GM20431 (cell line): ENCODE measurements around the gene SNAI3.

Experiments
- in situ Hi-C: fragments of 300-500 bp; cut with MseI, MboI; formaldehyde crosslinking; loops from one replicate; pipeline ENCODE4 v1.15.0; 2020; ENCODE audit warnings: low sequenced_read_pairs; ENCODE audit not compliant: unreplicated experiment

The SNAI3 gene

DNA sequence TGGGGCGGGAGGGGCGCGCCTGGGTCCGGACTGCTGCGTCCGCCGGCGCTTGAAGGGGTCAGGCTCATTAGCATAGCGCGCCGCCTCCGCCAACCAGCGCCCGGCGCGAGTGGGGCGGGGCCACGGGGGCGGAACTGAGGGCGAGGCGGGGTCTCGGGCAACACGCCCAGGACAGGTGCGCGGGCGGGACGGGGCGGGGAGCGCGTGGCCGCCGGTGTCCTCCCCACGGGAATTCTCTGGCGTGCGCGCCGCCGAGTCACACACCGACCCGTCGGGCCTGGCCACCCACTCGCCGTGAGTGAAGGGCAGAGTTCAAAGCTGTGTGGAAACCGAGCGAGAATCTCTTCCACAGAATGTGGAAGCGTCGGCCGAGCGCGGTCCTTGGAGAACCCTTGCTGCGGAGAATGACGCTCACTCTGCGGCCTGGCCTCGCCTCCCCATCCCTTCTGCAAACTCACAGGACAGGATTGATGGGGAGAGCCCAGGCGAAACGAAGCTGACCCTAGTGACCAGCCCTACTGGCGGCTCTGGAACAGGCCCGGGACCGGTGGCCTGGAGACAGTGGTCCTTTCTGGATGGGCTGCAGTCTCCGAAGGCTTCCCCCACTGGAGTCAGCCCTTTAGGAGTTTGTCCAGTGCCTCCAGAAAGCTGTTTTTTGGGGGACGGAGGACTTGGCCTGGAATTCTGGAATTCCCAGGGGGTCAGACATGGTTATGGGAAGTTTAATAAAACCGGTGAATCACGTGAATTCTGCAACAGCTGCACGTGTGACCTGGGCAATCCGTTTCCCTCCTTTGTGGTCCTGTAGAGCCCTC, at the start of gene SNAI3:
Gene SNAI3 (minus strand): TSS at position 69 of the 815 bp plus-strand sequence. CDS start 101 bp downstream, outside the sequence.
- in situ Hi-C loops = no loop called here

DNA sequence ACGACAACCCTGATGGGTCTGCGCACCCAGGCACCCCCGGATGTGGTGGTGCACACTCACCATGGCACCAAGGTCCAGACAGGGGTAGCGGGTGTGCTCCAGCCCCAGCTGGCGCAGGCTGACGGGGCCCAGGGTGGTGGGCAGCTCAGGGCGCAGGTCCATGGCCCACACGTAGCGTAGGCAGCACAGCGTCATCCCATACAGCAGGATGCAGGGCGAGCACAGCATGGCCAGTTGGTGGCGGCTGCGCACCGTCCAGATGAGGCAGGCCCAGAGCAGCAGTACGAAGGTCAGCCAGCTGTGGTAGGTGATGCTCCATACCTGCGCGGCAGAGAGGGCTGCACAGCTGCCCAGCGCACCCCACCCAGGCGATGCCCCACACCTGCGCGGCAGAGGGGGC, 49.8 kb upstream of the SNAI3 start:
- in situ Hi-C loops = no loop called here

DNA sequence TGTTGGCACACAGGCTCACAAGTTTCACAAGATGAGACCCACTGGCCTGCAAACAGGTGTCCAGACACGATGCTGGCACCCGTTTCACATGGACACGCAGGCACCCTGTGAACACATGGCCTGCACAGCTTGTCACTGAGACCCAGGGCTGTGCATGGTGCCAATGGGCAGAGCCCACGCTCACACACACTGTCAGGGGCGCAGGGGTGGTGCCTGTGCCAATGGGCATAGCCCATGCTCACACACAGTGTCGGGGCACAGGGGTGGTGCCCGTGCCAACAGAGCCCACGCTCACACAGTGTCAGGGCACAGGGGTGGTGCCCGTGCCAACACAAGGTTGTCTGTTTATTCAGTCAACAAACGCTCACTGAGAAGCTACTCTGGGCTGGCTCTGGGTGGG, 49.3 kb upstream of the SNAI3 start:
- in situ Hi-C loops = no loop called here

DNA sequence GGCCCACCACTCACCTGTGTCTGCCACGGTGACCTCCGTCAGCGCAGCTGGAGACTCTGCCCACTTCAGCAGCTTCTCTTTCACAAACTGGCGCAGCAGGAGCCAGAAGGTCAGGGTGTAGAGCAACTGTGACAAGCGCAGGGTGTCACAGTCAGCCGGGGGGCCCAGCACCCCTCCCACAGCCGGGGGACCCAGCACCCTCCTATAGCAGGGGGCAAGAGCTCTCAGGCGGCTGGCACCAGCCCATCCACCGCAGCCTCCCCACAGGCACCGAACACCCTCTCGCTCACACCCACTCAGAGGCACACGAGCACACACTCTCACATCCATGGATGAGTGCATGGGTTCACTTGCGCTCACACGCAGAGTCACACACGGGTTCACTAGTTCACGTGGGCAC, 48.8 kb upstream of the SNAI3 start:
- in situ Hi-C loops = no loop called here

DNA sequence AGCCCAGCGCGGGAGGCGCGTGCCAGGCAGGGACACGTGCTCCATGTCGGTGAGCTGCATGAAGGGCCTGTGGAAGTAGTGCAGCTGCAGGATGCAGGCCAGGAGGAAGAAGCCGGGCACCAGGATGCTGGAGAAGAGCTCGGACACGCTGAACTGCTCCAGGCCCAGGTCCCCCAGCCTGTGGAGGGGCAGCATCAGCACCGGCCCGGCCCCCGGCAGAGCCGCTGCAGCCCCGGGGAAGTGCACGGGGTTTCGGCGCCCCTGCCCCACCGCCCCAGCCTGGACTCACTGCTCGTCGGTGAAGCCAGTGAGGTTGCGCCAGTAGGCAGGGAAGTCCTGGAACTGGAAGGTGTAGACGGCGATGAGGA, 48.0 kb upstream of the SNAI3 start:
- in situ Hi-C loops = no loop called here

DNA sequence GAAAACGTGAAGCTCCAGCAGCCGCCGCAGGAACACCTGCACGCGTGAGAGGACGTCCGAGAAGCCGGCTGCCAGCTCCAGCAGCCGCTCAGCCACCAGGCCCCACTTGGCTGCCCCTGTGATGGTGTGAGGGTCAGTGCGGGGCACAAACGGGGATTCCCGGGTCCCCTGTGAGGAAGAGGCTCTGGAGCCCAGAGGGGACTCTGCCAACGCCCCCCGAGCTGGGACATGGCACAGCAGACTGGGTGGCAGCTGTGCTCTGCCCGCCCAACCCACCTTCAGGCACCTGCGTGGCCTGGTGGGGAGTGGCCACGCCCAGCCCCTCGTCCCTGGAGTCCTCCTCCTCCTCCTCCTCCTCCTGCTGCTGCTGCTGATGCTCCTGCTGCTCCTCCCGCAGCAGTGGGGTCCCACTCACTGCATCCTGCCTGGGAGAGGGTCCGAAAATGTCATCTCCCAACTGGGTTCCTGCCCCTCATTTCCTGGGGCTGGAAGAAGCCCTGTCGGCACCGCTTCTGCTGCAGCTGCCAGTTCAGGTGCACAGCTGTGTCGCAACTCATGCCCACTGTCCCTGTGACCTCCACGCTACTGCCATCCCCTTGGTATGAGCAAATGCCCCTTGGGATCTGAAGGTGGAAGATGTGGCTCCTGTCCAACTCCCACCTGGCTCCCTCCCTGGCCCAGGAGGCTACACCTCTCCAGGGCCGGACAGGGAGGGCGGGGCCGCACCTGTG, 47.5 kb upstream of the SNAI3 start:
- in situ Hi-C loops = no loop called here

DNA sequence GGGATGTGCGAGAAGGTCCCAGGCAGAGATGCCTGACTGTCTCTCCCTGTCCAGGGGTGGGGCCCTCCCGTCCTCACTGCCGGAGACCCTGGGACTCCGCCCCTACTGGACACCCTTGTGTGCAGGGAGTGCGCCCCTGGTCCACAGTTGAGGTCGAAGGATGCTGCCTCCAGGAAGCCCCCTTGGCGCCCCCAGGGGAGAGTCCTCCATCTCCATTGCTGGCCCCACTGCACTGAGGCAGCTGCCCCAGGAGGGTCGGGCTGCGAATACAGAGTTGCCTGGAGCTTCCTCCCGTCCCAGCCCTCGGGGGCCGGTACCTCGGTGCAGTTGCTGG, 46.6 kb upstream of the SNAI3 start:
- in situ Hi-C loops = no loop called here

DNA sequence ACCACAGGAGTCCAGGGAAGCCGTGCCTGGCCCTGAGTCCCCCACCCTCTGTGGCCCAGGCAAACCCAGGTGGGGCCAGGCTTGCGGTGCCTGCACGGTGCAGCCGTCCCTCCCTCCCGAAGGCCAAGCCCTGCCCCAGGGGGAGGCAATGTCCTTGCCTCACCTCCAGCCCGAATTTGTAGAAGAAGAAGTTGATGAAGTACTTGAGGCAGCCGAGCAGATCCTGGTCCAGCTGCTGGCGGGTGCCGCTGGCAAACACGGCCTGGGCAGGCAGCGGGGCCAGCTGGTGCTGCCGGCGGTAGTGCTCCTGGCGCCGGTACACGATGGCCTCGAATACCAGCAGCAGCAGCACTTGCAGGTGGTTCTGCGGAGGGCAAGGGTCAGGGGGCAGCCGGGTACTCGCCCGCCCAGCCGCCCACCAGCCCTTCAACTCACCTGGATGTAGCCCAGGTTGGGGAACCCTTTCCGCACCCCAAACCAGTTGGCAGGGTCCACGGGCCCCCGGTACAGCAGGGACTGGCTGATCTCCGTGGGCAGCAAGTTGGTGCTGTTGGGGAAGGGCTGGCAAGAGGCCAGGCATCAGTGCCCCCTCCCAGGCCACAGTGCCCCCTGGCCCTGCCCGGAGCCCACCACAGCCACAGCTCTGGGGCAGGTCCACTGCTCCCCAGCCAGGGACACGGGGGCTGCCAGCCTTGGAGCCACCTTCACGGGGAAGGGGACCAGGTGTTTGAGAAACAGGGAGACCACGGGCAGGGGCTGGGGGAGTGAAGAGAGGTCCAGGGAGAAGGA, 46.1 kb upstream of the SNAI3 start:
- in situ Hi-C loops = no loop called here

DNA sequence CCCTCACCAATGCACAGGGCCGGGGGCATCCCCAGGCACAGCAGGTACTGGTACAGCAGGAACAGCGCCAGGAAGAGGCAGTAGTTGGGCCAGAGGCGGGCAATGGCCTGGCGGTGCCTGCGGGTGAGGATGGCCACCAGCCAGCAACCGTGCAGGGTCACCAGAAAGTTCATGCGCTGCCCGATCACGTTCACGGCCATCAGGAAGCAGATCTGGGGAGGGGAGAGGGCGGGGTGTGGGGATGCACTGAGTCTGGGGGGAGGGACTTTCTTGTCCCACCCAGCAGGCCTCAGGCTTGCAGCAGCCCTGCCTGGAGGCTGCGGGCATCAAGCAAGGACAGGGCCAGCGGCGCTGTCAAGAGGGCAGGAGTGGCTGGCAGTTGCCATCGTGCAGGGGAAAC, 45.4 kb upstream of the SNAI3 start:
- in situ Hi-C loops = no loop called here

DNA sequence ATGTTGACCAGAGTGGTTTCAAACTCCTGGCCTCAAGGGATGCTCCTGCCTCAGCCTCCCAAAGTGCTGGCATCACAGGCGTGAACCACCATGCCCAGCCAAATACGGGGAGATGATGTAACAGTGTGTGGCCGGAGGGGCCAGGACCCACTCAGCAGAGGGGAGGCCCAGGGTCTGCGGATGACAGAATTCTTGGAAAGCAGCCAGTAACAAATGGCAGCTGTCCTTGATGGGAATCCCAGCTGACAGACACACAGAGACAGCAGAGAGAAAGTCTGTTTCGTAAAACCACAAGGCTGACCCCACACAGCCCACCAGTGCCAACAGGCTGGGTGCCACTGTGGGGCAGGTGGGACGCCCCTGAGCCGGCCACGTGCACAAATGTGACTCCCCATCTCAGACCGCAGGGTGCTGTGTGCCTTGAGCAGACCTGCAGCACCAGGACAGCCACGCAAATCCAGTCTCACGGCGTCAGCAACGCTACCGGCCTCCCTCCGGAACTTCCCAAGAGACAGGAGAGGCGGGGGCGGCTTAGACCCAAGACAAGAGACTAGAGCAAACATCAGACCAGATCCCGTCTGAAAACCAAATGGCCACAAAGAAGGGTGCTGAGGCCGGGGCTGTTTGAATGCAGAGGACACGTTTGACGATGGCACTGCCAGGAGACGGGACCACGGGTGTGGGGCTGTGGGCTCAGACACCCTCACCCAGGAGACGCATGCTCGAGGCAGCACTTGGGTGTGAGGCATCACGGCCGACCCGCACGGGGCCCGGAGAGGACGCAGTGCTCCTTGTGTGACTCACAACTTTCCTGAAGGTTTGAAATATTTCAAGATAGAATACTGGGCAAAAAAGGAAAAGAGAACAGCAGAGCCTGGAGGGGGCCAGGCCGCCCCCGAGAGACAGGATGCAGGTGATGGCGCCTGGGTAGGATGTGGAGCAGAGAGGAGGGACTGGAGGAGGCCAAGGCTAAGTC, 44.6 kb upstream of the SNAI3 start:
- in situ Hi-C loops = no loop called here

DNA sequence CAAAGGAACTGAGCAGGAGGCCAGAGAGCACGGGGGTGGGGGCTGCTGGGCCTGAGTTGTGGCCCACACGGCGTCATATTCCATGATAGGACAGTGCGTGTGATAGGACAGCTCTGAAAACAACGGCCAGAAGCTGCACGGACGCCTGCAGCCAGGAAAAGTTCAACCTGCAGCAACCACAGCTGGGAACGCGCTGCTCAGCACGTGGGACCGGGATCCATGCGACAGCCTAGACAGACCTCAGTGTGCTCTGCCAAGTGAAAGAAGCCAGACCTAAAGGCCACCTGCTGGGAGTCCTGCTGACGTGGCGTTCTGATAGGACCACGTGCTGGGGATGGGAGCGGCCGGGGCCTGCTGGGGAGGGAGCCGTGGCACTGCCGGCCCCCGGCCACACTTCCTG, 41.6 kb upstream of the SNAI3 start:
- in situ Hi-C loops = no loop called here

DNA sequence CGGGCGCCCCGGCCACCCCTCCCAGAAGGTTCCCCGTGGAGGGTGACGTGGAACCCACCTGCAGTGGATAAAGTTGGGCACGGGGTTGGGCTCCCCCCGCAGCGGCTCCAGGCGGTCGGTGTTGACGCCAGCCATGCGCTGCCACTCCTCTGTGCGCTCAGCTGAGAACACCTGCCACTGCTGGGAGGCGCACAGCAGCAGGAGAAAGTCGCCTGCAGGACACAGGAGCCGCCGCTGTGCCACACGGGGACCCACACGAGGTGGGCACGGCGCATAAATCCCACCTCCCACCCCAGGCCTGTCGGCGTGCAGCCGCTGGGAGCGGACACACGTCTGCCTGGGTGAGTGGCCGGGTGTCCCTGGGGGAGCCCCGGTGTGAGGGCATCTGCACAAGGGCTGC, 40.7 kb upstream of the SNAI3 start:
- in situ Hi-C loops = no loop called here

DNA sequence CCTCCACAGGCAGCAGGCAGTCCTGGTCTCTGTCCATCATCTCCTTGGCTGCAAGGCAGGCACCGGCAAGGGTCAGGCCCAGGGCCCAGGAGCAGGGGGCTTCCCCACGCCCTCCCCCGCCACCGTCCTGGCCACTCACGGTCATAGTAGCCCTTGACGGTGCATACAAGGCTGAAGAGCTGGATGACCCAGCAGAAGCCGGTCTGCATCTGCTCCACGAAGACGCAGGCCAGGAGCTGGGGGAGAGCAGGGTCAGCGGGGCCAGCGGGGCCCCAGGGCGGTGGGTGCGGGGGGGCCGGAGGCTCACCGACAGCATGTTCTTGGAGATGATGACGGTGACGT, 40.1 kb upstream of the SNAI3 start:
- in situ Hi-C loops = no loop called here

DNA sequence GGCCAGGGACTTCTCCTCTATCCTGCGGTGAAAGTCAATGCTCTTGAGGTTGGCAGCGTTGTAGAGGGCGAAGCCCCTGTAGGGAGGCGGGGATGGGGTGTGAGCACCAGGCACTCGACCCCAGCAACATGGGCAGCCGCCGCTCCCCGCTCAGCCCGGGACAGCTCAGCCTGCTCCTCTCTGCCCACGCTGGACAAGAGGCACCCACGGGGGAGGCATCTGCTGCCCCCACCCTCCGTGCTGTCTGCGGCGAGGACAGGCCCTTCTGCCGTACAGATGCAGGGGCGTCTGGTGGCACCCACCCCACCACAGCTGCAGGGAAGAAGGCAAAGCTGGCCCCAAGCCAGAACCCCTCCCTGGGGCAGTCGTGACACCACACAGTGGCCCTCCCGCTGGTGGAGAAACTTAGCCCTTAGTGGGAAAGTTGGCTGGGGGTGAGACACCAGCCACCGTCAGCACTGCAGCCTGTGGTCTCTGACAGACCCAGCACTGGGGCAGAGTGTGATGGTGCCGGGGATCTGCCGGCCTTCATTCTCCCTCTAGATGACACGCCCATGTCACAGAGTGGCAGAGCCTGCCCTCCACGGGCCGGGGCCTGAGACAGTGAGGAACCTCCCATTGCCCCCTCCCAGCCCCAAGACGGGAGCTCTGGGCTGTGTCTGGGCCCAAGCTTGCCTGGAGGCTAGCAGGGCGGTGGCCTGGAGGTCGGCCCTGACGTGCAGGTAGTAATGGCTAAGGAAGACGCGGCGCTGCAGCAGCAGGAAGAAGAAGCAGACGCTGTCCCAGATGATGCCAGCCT, 39.5 kb upstream of the SNAI3 start:
- in situ Hi-C loops = no loop called here

DNA sequence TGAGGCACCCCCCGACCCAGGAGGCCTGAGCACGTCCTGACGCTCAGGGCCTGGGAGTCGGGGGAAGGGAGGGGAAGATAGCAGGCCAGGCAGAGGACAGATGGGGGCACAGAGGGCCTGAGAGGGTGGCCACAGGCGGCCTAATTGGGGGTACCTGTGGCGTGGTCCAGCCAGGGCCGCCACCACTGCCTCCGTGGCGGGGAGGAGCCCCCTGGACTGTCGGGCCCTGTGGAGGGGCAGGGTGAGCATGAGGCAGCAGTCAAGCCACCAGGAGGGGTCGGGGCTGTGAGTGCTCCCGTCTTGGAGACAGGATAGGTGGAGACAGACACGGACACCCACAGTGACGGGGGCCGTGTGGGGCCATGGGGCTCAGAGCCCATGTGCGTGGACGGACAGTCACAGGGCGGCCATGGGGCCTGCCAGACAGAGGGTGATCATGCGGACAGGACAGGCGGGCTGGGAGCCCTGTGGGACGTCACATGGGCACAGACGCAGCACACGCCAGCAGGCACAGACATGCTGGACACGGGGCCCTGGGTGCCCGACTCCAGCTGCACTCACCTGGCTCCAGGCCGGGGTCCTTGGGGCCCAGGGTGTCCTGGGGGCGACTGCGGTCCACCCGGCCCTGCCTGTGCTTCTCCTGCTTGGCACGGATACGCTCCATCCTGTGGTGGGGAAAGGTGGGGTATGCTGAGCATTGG, 38.7 kb upstream of the SNAI3 start:
- in situ Hi-C loops = no loop called here

DNA sequence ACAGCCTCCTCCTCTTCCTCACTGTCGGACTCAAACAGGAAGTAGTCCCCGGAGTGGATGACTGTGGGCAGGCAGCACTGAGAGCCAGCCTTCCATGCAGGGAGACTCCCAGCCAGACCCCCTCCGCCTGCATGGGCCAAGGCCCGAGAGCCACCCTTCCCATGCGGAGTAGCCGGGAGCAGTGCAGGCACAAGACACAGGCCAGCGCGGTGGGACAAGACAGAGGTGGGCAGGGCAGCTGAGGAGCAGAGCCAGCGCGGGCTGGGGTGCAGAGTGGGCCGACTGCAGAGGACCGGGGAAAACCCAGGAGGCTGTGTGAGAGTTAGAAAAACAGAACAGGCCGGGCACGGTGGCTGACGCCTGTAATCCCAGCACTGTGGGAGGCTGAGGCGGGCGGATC, 37.6 kb upstream of the SNAI3 start:
- in situ Hi-C loops = no loop called here

DNA sequence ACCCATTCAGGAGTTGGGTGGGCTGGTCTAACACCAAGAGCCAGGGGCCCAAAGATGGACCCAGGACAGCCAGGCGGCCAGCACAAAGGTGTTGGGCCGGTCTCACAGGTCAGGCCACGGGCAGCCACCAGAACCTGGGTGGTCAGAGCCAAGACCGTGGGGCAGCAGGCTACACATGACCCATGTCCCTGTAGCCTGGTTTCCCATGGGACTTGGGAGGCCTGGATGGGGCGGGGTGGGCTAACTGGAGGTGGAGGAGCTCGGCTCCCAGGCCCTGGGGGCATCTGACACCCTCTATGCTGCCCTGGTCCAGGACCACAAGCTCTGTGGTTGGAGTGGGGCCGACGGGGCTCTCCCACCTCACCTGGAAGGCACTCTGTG, 37.2 kb upstream of the SNAI3 start:
- in situ Hi-C loops = no loop called here

DNA sequence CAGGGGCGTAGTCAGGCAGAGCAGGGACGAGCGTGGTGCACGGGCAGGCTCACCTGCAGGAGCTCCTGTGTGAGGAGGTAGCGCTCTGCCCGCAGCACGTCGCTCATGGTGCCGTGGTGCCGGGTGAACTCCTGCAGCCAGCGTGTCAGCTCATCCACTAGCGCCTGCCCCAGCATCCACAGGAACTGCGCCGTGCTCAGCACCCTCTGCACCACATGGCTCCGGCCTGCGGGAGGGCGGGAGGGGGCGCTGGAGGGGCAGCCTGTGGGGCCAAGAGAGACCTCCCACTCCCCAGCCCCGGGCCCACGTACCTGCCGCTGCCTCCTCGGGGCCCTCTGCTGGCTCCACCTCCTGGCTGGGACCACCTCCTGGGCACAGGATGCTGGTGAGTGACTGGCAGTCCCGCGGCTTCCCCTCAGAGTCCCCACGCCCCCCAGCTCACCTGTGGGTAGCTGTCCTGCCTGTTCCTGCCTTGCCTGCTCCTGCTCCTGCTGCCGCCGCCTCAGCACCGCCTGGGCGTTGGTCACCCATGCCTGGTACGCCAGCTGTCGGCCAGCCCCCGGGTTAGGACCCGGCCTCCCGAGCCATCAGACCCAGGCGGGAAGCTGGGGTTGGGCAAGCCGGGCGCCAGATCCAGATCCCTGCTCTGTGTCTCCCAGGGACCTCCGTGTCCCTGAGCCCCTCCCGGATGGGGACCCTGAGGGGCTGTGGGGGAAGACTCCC, 36.6 kb upstream of the SNAI3 start:
- in situ Hi-C loops = no loop called here
